MCF 10A (cell line): Measurements from ENCODE around the gene QARS1. TPM values are rescaled to one million over a fixed set of nuclear protein-coding genes. Genes with fewer than 3 reads are reported as not detected.

Experiments used
- BruUV-seq: library from RNA; stranded (reverse); fragments of 400-500 nt; replicated peaks from 2 replicates; lab custom pipeline; 2021; lab: Mats Ljungman, UMichigan
- CTCF ChIA-PET: fragments of 300-600 bp; sonication (Branson Sonifier 250); formaldehyde crosslinking; extraction: SDS; loops from one replicate; lab custom pipeline; 2021; ENCODE audit warnings: antibody characterized with exemption, inconsistent platforms; lab: Yijun Ruan, JAX
- POLR2A ChIA-PET: fragments of 300-600, 350-650 bp; sonication (Branson Sonifier 250); formaldehyde crosslinking; extraction: SDS; loops from one replicate; lab custom pipeline; 2020; ENCODE audit warnings: antibody characterized with exemption, inconsistent platforms; lab: Yijun Ruan, JAX
- DNase-seq: peaks from one replicate; pipeline ENCODE4 v3.0.0-alpha.2; 2018; ENCODE audit not compliant: unreplicated experiment
- H3K27ac Mint-ChIP-seq: one replicate; pipeline ENCODE4 v1.8.0; 2022; ENCODE audit warnings: mild to moderate bottlenecking, low read depth, mixed read lengths; ENCODE audit not compliant: unreplicated experiment
- H3K27me3 Mint-ChIP-seq: one replicate; pipeline ENCODE4 v1.8.0; 2022; ENCODE audit warnings: mixed read lengths; ENCODE audit not compliant: insufficient read depth, unreplicated experiment
- H3K36me3 Mint-ChIP-seq: one replicate; pipeline ENCODE4 v1.8.0; 2022; ENCODE audit warnings: mild to moderate bottlenecking, moderate library complexity, mixed read lengths; ENCODE audit not compliant: insufficient read depth, unreplicated experiment
- H3K4me1 Mint-ChIP-seq: one replicate; pipeline ENCODE4 v1.8.0; 2022; ENCODE audit warnings: mixed read lengths; ENCODE audit not compliant: insufficient read depth, unreplicated experiment
- H3K4me3 Mint-ChIP-seq: one replicate; pipeline ENCODE4 v1.8.0; 2022; ENCODE audit warnings: mild to moderate bottlenecking, moderate library complexity, mixed read lengths; ENCODE audit not compliant: unreplicated experiment
- H3K9me3 Mint-ChIP-seq: one replicate; pipeline ENCODE4 v1.8.0; 2022; ENCODE audit warnings: mixed read lengths; ENCODE audit not compliant: unreplicated experiment
- intact Hi-C: fragments of 100-400 bp; cut with micrococcal nuclease; formaldehyde crosslinking; loops from 2 replicates; pipeline ENCODE4 v1.14.1; 2022
- total RNA-seq: library from RNA; stranded (reverse); gene quantifications from 2 replicates; pipeline ENCODE4 v1.2.3, GENCODE V29; 2022
- TF ChIP-seq, protein P1 (sequence below): fragments of 200-600 bp; IDR thresholded peaks from one replicate; pipeline ENCODE4 v1.8.0; 2022; ENCODE audit warnings: antibody characterized with exemption, mild to moderate bottlenecking; ENCODE audit not compliant: unreplicated experiment

The QARS1 gene
- total RNA-seq, 1 experiment from 2014 or later = 149 TPM

DNA sequence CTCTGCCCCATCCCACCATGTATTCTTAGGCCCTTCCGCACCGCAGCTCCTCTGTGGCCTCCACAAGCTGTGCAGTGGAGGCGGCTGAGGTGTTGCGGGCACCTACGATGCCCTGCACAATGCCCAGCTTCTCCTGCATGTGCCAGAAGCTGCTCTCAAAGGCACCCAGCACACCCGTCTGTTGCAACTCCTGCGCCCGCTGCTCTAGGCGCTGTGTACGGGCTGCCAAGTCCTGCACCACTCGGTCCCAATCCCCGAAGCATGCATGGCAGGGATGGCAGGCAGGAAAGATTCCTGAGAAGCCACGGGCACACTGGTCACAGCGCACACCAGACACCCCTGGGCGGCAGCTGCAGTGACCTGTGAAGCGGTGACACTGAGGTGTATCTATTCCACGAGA, 19.1 kb upstream of the QARS1 start:
- CTCF ChIA-PET = no interaction called here
- intact Hi-C loops = no loop called here
- Mint-ChIP-seq H3K27ac (no peak overlapping the region), H3K4me1 (peaks cover 6% of the 10 kb centered on the region), H3K9me3 (no peaks in the 10 kb centered on the region), H3K4me3 (no peak overlapping the region), H3K36me3 (peaks cover 70% of the 10 kb centered on the region), H3K27me3 (no peaks in the 10 kb centered on the region)
- POLR2A ChIA-PET = interaction anchor here (1.0 kb wide), 1 partner anchor 55 kb away, joined by 3 read pairs; no protein-coding TSS in a partner anchor
- BruUV-seq = no TSS peak
- DNase-seq = no peak
- TF ChIP-seq, protein P1, sequence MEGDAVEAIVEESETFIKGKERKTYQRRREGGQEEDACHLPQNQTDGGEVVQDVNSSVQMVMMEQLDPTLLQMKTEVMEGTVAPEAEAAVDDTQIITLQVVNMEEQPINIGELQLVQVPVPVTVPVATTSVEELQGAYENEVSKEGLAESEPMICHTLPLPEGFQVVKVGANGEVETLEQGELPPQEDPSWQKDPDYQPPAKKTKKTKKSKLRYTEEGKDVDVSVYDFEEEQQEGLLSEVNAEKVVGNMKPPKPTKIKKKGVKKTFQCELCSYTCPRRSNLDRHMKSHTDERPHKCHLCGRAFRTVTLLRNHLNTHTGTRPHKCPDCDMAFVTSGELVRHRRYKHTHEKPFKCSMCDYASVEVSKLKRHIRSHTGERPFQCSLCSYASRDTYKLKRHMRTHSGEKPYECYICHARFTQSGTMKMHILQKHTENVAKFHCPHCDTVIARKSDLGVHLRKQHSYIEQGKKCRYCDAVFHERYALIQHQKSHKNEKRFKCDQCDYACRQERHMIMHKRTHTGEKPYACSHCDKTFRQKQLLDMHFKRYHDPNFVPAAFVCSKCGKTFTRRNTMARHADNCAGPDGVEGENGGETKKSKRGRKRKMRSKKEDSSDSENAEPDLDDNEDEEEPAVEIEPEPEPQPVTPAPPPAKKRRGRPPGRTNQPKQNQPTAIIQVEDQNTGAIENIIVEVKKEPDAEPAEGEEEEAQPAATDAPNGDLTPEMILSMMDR = no peak

DNA sequence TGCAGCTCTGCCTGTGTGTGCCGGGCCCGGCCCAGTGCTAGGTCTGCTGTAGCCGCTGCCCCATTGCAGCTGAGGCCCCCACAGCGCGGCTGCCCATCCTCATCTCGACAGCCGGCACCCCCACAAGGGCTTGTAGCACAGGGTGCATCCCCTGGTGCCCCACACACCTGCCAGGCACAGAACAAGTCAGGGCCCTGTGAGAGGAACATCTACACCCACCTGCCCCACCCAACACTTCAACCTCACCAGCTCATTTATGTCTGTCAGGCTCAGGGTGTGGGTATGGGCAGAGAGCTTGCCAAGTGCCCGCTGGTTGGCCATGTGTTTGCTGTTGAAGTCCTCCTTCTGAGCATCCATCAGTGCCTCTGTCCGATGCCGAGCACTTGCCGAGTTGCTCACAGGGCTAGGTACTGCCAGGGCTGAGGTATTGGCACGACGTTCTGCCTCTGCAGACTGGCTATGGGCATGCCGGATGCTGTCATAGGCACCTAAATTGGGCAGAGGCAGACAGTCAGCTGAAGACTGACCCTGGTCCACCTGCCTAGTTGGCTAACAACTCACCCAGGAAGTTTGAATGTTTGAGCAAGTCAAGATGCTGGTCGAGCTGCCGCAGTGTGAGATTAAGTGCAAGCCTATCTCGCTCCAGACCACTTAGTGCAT, 18.5 kb upstream of the QARS1 start:
- H3K27me3 Mint-ChIP-seq = no peaks in the 10 kb centered on the region
- ChIA-PET POLR2A (interaction anchor here (1.0 kb wide), 1 partner anchor 55 kb away, joined by 3 read pairs; no protein-coding TSS in a partner anchor), CTCF (no interaction called here)
- H3K27ac Mint-ChIP-seq = no peak overlapping the region
- no TSS peak for BruUV-seq
- H3K4me3 Mint-ChIP-seq = no peak overlapping the region
- TF ChIP-seq, protein P1 = no peak
- H3K4me1 Mint-ChIP-seq = peaks cover 6% of the 10 kb centered on the region
- peaks cover 75% of the 10 kb centered on the region for H3K36me3 Mint-ChIP-seq
- no peaks in the 10 kb centered on the region for H3K9me3 Mint-ChIP-seq
- no peak for DNase-seq
- intact Hi-C loops = no loop called here

DNA sequence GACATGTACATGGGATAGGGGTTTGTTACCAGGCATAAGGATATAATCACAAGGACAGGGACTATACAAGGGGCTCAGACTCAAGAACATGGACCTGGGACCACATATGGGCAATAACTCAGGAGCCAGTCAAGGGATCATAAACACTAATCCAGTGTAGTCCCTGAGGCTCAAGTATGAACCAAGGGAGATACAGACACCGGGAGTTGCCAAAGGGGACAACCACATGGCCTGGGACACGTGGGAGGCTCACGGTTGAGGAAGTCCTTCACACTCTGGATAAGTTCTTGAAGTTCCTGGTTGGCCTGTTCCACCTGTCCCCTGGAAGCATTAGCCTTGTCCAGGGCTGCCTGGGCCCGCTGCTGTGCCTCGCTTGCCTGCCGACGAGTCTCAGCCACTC, 17.9 kb upstream of the QARS1 start:
- POLR2A ChIA-PET = no interaction called here
- peaks cover 75% of the 10 kb centered on the region for H3K36me3 Mint-ChIP-seq
- no peak overlapping the region for H3K27ac Mint-ChIP-seq
- no peaks in the 10 kb centered on the region for H3K9me3 Mint-ChIP-seq
- no peaks in the 10 kb centered on the region for H3K27me3 Mint-ChIP-seq
- no peak for DNase-seq
- intact Hi-C loops = no loop called here
- no TSS peak for BruUV-seq
- CTCF ChIA-PET = interaction anchor here (0.7 kb wide), 1 partner anchor 36 kb away, joined by 3 read pairs; no protein-coding TSS in a partner anchor
- no peak overlapping the region for H3K4me3 Mint-ChIP-seq
- TF ChIP-seq, protein P1 = no peak
- H3K4me1 Mint-ChIP-seq = peaks cover 6% of the 10 kb centered on the region

DNA sequence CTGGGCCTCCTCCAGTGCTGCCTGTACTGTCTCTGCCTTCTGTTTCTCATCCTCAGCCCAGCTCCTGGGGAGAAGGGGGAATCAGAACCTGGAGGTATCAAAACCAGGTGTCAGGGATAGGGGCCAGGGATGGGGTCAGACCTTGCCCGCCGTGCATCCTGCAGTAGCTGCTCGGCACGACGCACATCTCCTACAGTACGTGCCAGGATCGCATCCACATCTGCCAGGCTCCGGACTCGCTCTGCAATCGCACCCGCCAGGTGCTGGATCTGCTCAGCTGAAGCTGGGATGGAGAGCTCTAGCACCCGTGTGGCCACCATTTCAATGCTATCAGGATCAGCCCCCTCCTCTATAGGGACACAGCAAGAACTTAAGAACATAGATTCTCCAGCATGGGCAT, 17.5 kb upstream of the QARS1 start:
- no peak for DNase-seq
- Mint-ChIP-seq H3K4me3 (no peak overlapping the region), H3K4me1 (peaks cover 6% of the 10 kb centered on the region), H3K36me3 (peaks cover 70% of the 10 kb centered on the region), H3K27ac (no peak overlapping the region), H3K9me3 (no peaks in the 10 kb centered on the region), H3K27me3 (no peaks in the 10 kb centered on the region)
- POLR2A ChIA-PET = interaction anchor here (0.5 to 3.7 kb wide), 5 partner anchors 10 to 235 kb away, joined by 3 to 70 read pairs (median 15); partner anchors contain the start of genes KLHDC8B, LAMB2, NDUFAF3 and QRICH1
- TF ChIP-seq, protein P1 = no peak
- intact Hi-C loops = no loop called here
- BruUV-seq = no TSS peak
- CTCF ChIA-PET = interaction anchor here (0.5 to 0.8 kb wide), 3 partner anchors 11 to 36 kb away, joined by 3 read pairs; partner anchors contain the start of gene LAMB2
